NCI-H524 (cell line): Measurements from ENCODE around the gene EML2.
"Not testable (repeated sequence)": the region's sequence is repeated elsewhere in the genome, so short reads cannot be mapped to it uniquely, and the experiment has no call there.

Source experiments
- DNase-seq, 2 experiments: peaks; one replicate each; lab custom pipeline; 2025; lab: John Stamatoyannopoulos, UW

EML2 gene

DNA sequence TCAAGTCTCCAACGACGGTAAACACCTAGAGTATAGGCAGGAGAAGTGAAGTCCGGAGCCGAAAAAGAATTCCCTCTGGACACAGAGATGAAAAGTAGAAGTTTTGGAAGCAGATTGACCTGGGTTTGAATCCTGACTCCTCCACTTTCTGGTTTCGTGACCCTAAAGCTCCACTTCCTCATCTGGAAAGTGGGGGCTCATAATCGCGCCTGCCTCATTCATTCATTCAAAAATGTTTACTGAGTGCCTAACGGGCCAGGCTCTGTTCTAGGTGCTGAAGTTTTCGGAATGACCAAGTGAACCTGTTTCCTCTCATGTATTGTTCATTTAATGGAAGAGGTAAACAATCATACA lies 7.1 kb upstream of the EML2 start:
- DNase-seq: no peak

DNA sequence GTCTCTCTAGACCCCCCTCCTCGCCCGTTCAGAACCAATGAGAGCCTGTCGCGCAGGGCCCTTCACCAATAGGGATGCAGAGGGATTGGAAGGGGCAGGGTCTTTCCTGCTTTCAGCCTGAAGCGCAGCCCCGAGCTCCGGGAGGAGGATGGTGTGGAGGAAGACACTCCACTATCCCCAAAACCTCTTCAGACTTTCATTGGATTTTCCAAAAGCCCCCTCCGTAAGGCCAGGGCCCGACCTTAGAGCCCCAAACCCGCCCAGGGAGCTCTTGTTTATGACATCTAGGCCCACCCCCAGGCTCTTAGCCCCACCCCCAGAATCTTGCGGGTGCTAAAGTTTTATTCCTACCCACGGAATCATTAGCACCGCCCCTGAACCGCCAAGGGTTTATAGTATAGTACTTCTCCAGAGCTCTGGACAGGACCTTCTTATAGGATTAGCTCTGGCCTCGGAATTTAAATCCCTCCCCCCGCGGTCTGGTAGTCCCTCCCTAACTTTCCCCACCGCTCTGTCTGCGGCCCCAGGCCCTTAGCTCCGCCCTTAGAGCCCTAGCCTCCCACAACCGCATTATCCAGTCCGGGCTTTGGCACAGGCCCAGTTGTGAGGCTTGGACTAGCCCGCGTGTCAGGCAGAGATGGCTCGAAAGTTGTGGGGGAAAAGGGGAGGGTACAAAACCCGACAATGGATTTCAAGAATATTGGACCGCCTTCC lies 6.6 kb upstream of the EML2 start:
- peak; percentile 96 to 97 for DNase-seq

DNA sequence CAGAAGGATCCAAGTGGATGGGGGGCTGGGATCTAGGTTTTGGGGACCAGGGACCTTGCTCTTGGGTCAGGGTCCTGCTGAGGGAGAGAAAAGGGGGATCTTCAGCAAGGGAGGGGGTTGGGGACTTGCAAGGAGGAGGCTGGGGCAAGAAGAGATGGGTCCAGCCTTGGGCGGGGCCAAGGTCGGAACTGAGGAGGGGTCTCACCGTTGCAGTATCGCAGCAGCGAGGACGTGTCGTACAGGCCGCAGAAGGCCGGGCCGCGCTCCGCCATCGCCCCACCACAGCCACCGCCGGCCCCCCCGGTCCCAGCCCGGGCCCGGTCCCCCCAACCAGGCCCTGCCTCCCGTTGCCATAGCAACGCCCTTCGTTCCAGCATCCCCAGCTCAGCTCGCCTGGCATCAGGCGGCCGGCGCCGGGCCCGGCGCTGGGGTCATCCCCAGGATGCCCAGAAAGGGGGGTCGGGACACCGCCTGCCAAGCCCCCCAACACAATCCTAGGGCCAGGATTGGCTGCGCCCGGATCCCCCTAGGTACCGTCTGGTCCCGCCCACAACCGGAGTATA lies 6.0 kb upstream of the EML2 start:
- no peak for DNase-seq

DNA sequence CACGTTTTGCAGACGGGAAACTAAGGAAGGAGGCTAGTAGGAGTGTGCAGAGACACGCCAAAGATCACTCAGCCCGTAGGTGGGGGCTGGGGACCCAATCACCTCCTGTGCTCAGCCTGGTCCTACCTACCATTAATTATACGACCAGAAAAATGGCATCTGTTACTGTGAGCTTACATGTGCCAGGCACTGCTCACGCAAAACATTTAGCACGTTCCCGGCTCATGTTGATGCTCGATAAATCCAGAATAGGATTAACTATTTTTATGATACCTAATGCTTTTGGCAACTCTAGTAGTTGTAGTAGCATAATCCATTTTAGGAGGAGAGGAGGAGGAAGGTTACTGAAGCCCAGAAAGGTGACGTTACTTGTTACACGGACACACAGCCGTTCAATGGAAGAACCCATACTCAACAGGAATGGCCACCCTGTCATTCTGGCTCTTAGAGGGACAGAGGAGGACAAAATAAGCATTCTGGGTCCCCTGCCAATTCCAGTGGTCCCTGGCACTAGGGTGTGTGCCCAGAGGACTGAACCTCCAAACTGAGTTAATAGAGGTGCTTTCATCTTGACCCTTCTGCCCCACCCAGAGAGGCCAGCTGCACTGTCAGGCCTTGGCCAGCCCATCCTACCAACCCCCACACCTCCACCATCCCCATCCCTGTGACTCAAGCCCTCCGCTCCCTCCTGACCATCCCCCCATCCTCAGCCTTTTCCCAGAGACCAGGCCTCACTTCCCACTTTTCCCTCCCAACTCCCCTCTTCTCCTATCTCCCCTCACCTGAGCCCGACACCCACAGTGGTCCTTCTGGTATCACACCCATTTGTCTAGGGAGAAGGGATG lies 5.0 kb upstream of the EML2 start:
- peak in 1 of 2 experiments; percentile 46 for DNase-seq

DNA sequence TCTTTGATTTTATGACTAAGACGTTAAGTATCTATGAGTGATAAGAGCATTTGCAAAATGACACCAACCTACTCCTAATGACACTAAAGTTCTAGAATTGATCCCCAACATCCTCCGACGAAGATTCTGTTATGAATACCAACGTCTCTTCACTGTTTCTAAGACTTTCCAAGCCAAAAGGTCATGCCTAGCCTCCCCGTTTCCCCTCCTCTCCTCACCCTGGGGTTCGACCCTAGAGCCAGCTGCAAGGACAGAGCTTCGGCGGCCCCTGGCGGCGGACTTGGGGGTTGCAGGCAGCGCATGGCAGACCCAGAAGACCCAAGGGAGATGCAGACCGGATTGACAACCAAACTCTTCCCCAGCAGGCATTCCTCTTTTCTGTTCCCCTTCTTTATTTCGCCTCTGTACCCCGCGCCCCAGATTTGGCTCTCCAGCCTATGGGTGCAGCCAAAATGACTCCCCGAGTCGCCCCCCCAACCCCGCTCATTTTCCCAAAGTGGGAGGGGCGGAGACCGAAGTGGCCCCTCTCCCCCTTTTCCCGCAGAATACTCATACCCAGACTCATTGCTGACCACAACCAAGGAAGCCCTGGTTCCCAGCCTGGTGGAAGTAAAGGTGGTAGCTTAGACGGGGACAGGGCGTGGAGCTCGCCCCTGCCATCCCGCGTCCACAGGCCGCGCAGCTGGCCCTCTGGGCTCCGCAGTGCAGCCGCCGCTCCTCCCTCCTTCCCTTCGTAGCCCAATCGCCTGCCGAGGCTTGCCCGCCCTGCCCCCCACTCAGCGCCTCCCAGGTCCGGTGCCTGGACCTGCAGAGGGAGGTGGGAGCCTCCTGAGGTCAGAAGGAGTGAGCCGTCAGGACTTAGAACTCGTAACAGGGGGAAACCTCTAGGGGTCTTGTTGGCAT lies 4.1 kb upstream of the EML2 start:
- peak; percentile 67 to 78 for DNase-seq

GRCh38 chr19:45641274-45642105 lies 2.3 kb upstream of the EML2 start:
- no peak for DNase-seq

- no peak for DNase-seq
Measured at GRCh38 chr19:45640849-45641273, 1.7 kb upstream of the EML2 start.

GRCh38 chr19:45637890-45638667 lies 1.1 kb downstream of the EML2 start:
- DNase-seq: no peak

GRCh38 chr19:45636902-45637301 lies 2.3 kb downstream of the EML2 start:
- DNase-seq: no peak

DNA sequence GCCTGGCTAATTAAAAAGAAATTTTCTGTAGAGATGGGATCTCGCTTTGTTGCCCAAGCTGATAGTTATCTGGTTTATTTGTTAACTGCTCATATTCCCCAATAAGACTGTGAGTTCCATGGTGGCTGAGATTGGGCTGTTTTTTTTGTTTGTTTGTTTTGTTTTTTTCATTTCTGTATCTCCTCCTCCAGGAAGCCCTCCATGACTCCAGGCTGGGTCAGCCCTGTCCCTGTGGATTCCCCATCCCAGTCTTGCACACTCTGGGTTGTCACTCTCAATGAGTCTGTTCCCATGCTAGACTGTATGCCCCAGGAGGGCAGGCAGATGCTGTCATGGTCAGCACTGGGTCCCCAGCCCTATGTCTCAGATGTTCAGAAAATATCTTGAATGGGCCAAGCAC lies 2.9 kb downstream of the EML2 start:
- no peak for DNase-seq

GRCh38 chr19:45632468-45633196 lies 6.6 kb downstream of the EML2 start:
- peak in 1 of 2 experiments; percentile 48 for DNase-seq

- no peak for DNase-seq
Measured at GRCh38 chr19:45630463-45630862, 8.7 kb downstream of the EML2 start.

GRCh38 chr19:45629704-45630103 lies 9.5 kb downstream of the EML2 start:
- no peak for DNase-seq

- DNase-seq: not testable (repeated sequence)
Measured at GRCh38 chr19:45628219-45628618, 11.0 kb downstream of the EML2 start.

DNA sequence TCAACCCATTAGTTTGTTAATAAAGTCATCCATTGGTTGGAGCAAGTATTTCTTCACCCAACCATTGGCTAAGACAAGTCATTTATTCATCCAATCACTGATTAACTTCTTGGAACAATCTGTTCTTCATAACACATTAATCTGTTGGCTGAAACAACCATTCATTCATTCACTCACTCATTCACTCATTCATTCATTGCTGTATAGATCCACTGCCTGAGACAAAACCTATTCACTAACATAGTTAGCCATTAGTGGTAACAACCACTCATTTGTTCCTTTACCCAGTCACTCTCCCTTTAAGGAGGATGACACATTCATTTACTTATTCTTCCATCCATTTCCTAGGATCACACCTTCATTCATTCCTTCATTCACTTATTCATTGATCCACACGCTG lies 15.2 kb downstream of the EML2 start:
- no peak for DNase-seq

- no peak for DNase-seq
Measured at GRCh38 chr19:45621976-45622503, 17.2 kb downstream of the EML2 start.

GRCh38 chr19:45621389-45621788 lies 17.8 kb downstream of the EML2 start:
- no peak for DNase-seq

- DNase-seq: no peak
Measured at GRCh38 chr19:45616704-45617017, 22.5 kb downstream of the EML2 start.
